CD14-positive monocyte (primary cell): ENCODE data around the gene CD276. TPM values are rescaled to one million over a fixed set of nuclear protein-coding genes. Genes with fewer than 3 reads are reported as not detected.

Experiments
- DNase-seq, 3 donors: peaks; one replicate each; pipeline ENCODE4 v3.0.0-alpha.2; 2011 to 2022
- H2AFZ ChIP-seq: 2 replicates; pipeline ENCODE4 v1.6.0; 2012; ENCODE audit warnings: mild to moderate bottlenecking, low read depth, low read length, inconsistent platforms; ENCODE audit not compliant: insufficient read depth, poor library complexity, severe bottlenecking
- H3K27ac ChIP-seq, 2 donors: 1 replicate in 1 of 2; 2 replicates in 1 of 2; pipeline ENCODE4 v1.5.1; 2012 to 2013; ENCODE audit warnings: low read length in 2 of 2, control low read depth in 1 of 2, inconsistent platforms in 1 of 2, low read depth in 1 of 2, mild to moderate bottlenecking in 1 of 2
- H3K27me3 ChIP-seq, 2 donors: one replicate each; pipeline versions ENCODE4 v1.6.0 to v1.6.1; 2011 to 2013; ENCODE audit warnings: low read length in 2 of 2; ENCODE audit not compliant: control insufficient read depth in 2 of 2, insufficient read depth in 2 of 2
- H3K36me3 ChIP-seq, 2 donors: replicated peaks in 1 of 2; 1 replicate in 1 of 2; 2 replicates in 1 of 2; pipeline versions ENCODE4 v1.5.1 to v1.6.1; 2012 to 2013; ENCODE audit warnings: low read length in 2 of 2, control low read depth in 1 of 2, inconsistent platforms in 1 of 2, mild to moderate bottlenecking in 1 of 2; ENCODE audit not compliant: insufficient read depth in 2 of 2, control insufficient read depth in 1 of 2
- H3K4me1 ChIP-seq, 2 donors: 1 replicate in 1 of 2; 2 replicates in 1 of 2; pipeline versions ENCODE4 v1.5.1 to v1.6.1; 2012 to 2013; ENCODE audit warnings: low read length in 2 of 2, control low read depth in 1 of 2, inconsistent platforms in 1 of 2, mild to moderate bottlenecking in 1 of 2, moderate library complexity in 1 of 2; ENCODE audit not compliant: insufficient read depth in 2 of 2, control insufficient read depth in 1 of 2
- H3K4me2 ChIP-seq: replicated peaks from 2 replicates; pipeline ENCODE3; 2012; ENCODE audit warnings: low read length, moderate library complexity, mild to moderate bottlenecking; ENCODE audit not compliant: poor library complexity, severe bottlenecking; ENCODE audit errors: extremely low read depth
- H3K4me3 ChIP-seq, 3 experiments: fragments of 200-600 bp in 1 of 3; sonication (generic) in 1 of 3; replicated peaks in 1 of 3; 1 replicate in 2 of 3; 2 replicates in 1 of 3; pipeline ENCODE4 v1.5.1; 2011 to 2013; ENCODE audit warnings: low read length in 3 of 3, mild to moderate bottlenecking in 3 of 3, control low read depth in 2 of 3, low read depth in 2 of 3, inconsistent platforms in 1 of 3, moderate library complexity in 1 of 3
- H3K79me2 ChIP-seq: 2 replicates; pipeline ENCODE4 v1.6.0; 2012; ENCODE audit warnings: mild to moderate bottlenecking, control low read depth, inconsistent platforms, low read length, moderate library complexity; ENCODE audit not compliant: insufficient read depth
- H3K9ac ChIP-seq: 2 replicates; pipeline ENCODE4 v1.6.0; 2017; ENCODE audit warnings: low read length, mild to moderate bottlenecking; ENCODE audit not compliant: insufficient read depth, poor library complexity, severe bottlenecking
- H3K9me3 ChIP-seq, 2 donors: replicated peaks in 1 of 2; 1 replicate in 1 of 2; 2 replicates in 1 of 2; pipeline versions ENCODE4 v1.5.1 to v1.6.1; 2012 to 2013; ENCODE audit warnings: low read length in 2 of 2, control low read depth in 1 of 2; ENCODE audit not compliant: control insufficient read depth in 1 of 2, insufficient read depth in 1 of 2
- H4K20me1 ChIP-seq: 2 replicates; pipeline ENCODE4 v1.6.0; 2012; ENCODE audit warnings: mild to moderate bottlenecking, low read length, control low read depth, moderate library complexity; ENCODE audit not compliant: insufficient read depth
- H3K27ac Mint-ChIP-seq, 7 donors: one replicate each; pipeline ENCODE4 v1.8.0; 2020; ENCODE audit warnings: mild to moderate bottlenecking in 7 of 7, mixed read lengths in 7 of 7, moderate library complexity in 6 of 7, inconsistent platforms in 2 of 7
- H3K27me3 Mint-ChIP-seq, 3 donors: one replicate each; pipeline ENCODE4 v1.8.0; 2021 to 2022; ENCODE audit warnings: low read depth in 3 of 3, mild to moderate bottlenecking in 3 of 3, mixed read lengths in 3 of 3, moderate library complexity in 3 of 3, inconsistent platforms in 1 of 3
- H3K36me3 Mint-ChIP-seq, 2 donors: one replicate each; pipeline ENCODE4 v1.8.0; 2020; ENCODE audit warnings: mixed read lengths in 2 of 2, inconsistent platforms in 1 of 2, mild to moderate bottlenecking in 1 of 2
- H3K4me1 Mint-ChIP-seq: one replicate; pipeline ENCODE4 v1.8.0; 2020; ENCODE audit warnings: mild to moderate bottlenecking, mixed read lengths
- H3K4me3 Mint-ChIP-seq, 2 donors: one replicate each; pipeline ENCODE4 v1.8.0; 2020; ENCODE audit warnings: mild to moderate bottlenecking in 2 of 2, mixed read lengths in 2 of 2, moderate library complexity in 1 of 2
- H3K9me3 Mint-ChIP-seq, 7 donors: one replicate each; pipeline ENCODE4 v1.8.0; 2020 to 2022; ENCODE audit warnings: mixed read lengths in 7 of 7, mild to moderate bottlenecking in 6 of 7, moderate library complexity in 6 of 7, inconsistent platforms in 2 of 7
- CTCF ChIP-seq: fragments of 200-600 bp; IDR thresholded peaks from one replicate; pipeline ENCODE4 v1.8.0; 2022; ENCODE audit warnings: antibody characterized with exemption, mild to moderate bottlenecking
- WGBS: methylation state at CpG from one replicate; pipeline ENCODE4 v1.1.5; 2013; ENCODE audit warnings: missing lambda C conversion rate; ENCODE audit not compliant: insufficient coverage; 5-methylcytosine and 5-hydroxymethylcytosine counted together
- intact Hi-C, 2 donors: fragments of 100-400 bp; cut with micrococcal nuclease; formaldehyde crosslinking; loops; one replicate each; pipeline versions ENCODE4 v1.15.0 to v1.15.1; 2023
- polyA plus RNA-seq, 3 donors: library from polyadenylated mRNA; depleted of rRNA in 1 of 3; unstranded in 2 of 3; stranded (reverse) in 1 of 3; fragments of 300-500 nt in 2 of 3; fragments of >200 nt in 1 of 3; fragmentation: Illumina TruSeq in 2 of 3; gene quantifications; 1 replicate in 2 of 3; 2 replicates in 1 of 3; pipeline ENCODE4 v1.2.3, GENCODE V29; 2012 to 2021

Gene CD276
- polyA plus RNA-seq, 3 donors: 0.52 to 0.72 (median 0.64) TPM

- Histone ChIP-seq H3K9ac (no peak overlapping the region), H3K4me1 (no peaks in the 10 kb centered on the region), H3K4me3 (no peak overlapping the region), H3K27me3 (peaks cover 23 to 48% of the 10 kb centered on the region in 2 donors), H3K79me2 (no peaks in the 10 kb centered on the region), H2AFZ (no peak overlapping the region), H4K20me1 (no peaks in the 10 kb centered on the region), H3K9me3 (no peaks in the 10 kb centered on the region), H3K27ac (no peak overlapping the region), H3K4me2 (no peak overlapping the region), H3K36me3 (no peaks in the 10 kb centered on the region)
- intact Hi-C loops: no loop called here
- Mint-ChIP-seq H3K27me3 (peaks cover 52 to 84% (median 62%) of the 10 kb centered on the region in 3 donors), H3K9me3 (peaks cover 0 to 6% (median 2%) of the 10 kb centered on the region in 7 donors), H3K4me3 (no peak overlapping the region), H3K27ac (no peak overlapping the region), H3K4me1 (peaks cover under 1% of the 10 kb centered on the region), H3K36me3 (peaks cover 0 to 2% of the 10 kb centered on the region in 2 donors)
- DNase-seq: no peak
- TF ChIP-seq CTCF: no peak
- 84% methylated on average over 5 of the region's 5 CpGs for WGBS
Measured at GRCh38 chr15:73749533-73749932, 65.3 kb downstream of the CD276 start.

GRCh38 chr15:73749971-73750370, 65.8 kb downstream of the CD276 start:
- H3K27me3 Mint-ChIP-seq: peaks cover 55 to 86% (median 64%) of the 10 kb centered on the region in 3 donors
- Histone ChIP-seq H4K20me1 (no peaks in the 10 kb centered on the region), H3K27ac (no peak overlapping the region), H3K4me3 (no peak overlapping the region), H3K4me1 (no peaks in the 10 kb centered on the region), H3K9ac (no peak overlapping the region), H3K4me2 (no peak overlapping the region), H3K36me3 (no peaks in the 10 kb centered on the region), H3K9me3 (no peaks in the 10 kb centered on the region), H3K79me2 (no peaks in the 10 kb centered on the region), H2AFZ (no peak overlapping the region), H3K27me3 (peaks cover 27 to 53% of the 10 kb centered on the region in 2 donors)
- peaks cover 0 to 2% of the 10 kb centered on the region in 2 donors for H3K36me3 Mint-ChIP-seq
- WGBS: 96% methylated on average over 4 of the region's 5 CpGs
- no peak overlapping the region for H3K4me3 Mint-ChIP-seq
- intact Hi-C loops: no loop called here
- H3K9me3 Mint-ChIP-seq: peaks cover 0 to 6% (median 2%) of the 10 kb centered on the region in 7 donors
- no peak overlapping the region for H3K27ac Mint-ChIP-seq
- no peak for TF ChIP-seq CTCF
- no peak for DNase-seq
- H3K4me1 Mint-ChIP-seq: peaks cover 2% of the 10 kb centered on the region
